HepG2 (cell line): ENCODE measurements around the gene C1orf35.

Experiments
- AHR ChIP-seq: IDR thresholded peaks from 2 replicates; pipeline ENCODE4 v1.6.1; 2018; ENCODE audit warnings: missing genetic modification reagents, missing compliant biosample characterization
- JUND ChIP-seq: sonication (generic); formaldehyde crosslinking; IDR thresholded peaks from 2 replicates; pipeline ENCODE4 v1.8.0; 2022; ENCODE audit warnings: mild to moderate bottlenecking, missing genetic modification reagents
- MAF1 ChIP-seq: sonication (generic); formaldehyde crosslinking; IDR thresholded peaks from 2 replicates; pipeline ENCODE4 v1.5.0; 2020; ENCODE audit warnings: missing genetic modification reagents, borderline replicate concordance
- RXRA ChIP-seq: sonication (generic); formaldehyde crosslinking; IDR thresholded peaks from 2 replicates; pipeline ENCODE4 v1.5.1; 2020; ENCODE audit warnings: missing genetic modification reagents
- THAP11 ChIP-seq: IDR thresholded peaks from 2 replicates; pipeline ENCODE4 v1.6.1; 2016; ENCODE audit warnings: missing biosample characterization, missing genetic modification reagents
- ZNF460 ChIP-seq: sonication (generic); formaldehyde crosslinking; IDR thresholded peaks from 2 replicates; pipeline ENCODE4 v1.5.1; 2020; ENCODE audit warnings: missing genetic modification reagents, mild to moderate bottlenecking, borderline replicate concordance
- ZNF577 ChIP-seq: sonication (generic); formaldehyde crosslinking; IDR thresholded peaks from 2 replicates; pipeline ENCODE4 v1.4.0; 2020; ENCODE audit warnings: mild to moderate bottlenecking, low read depth, missing genetic modification reagents, borderline replicate concordance
- TF ChIP-seq, protein P1 (sequence below): sonication (generic); formaldehyde crosslinking; conservative IDR thresholded peaks from 2 replicates; pipeline ENCODE4 v1.4.0; 2020; ENCODE audit warnings: missing genetic modification reagents
- TF ChIP-seq, protein P2 (sequence below): sonication (generic); formaldehyde crosslinking; IDR thresholded peaks from 2 replicates; pipeline ENCODE4 v1.4.0; 2020; ENCODE audit warnings: missing genetic modification reagents, mild to moderate bottlenecking, borderline replicate concordance
- TF ChIP-seq, protein P3 (sequence below): sonication (generic); formaldehyde crosslinking; IDR thresholded peaks from 2 replicates; pipeline ENCODE4 v1.8.0; 2022; ENCODE audit warnings: mild to moderate bottlenecking, missing genetic modification reagents; ENCODE audit not compliant: insufficient replicate concordance
- TF ChIP-seq, protein P4 (sequence below), 2 experiments: sonication (generic) in 1 of 2; formaldehyde crosslinking in 1 of 2; IDR thresholded peaks; 2 replicates each; pipeline versions ENCODE4 v1.5.1 to v1.6.1; 2011 to 2020; ENCODE audit warnings: borderline replicate concordance in 1 of 2, low read depth in 1 of 2, low read length in 1 of 2, mild to moderate bottlenecking in 1 of 2, missing genetic modification reagents in 1 of 2, moderate library complexity in 1 of 2
- TF ChIP-seq, protein P5 (sequence below): sonication (generic); formaldehyde crosslinking; IDR thresholded peaks from 2 replicates; pipeline ENCODE4 v1.5.0; 2020; ENCODE audit warnings: mild to moderate bottlenecking, missing genetic modification reagents, moderate library complexity
- TF ChIP-seq, protein P6 (sequence below): sonication (generic); formaldehyde crosslinking; IDR thresholded peaks from 2 replicates; pipeline ENCODE4 v1.5.0; 2020; ENCODE audit warnings: missing genetic modification reagents
- TF ChIP-seq, protein P7 (sequence below): IDR thresholded peaks from 2 replicates; pipeline ENCODE4 v1.6.1; 2016

DNA sequence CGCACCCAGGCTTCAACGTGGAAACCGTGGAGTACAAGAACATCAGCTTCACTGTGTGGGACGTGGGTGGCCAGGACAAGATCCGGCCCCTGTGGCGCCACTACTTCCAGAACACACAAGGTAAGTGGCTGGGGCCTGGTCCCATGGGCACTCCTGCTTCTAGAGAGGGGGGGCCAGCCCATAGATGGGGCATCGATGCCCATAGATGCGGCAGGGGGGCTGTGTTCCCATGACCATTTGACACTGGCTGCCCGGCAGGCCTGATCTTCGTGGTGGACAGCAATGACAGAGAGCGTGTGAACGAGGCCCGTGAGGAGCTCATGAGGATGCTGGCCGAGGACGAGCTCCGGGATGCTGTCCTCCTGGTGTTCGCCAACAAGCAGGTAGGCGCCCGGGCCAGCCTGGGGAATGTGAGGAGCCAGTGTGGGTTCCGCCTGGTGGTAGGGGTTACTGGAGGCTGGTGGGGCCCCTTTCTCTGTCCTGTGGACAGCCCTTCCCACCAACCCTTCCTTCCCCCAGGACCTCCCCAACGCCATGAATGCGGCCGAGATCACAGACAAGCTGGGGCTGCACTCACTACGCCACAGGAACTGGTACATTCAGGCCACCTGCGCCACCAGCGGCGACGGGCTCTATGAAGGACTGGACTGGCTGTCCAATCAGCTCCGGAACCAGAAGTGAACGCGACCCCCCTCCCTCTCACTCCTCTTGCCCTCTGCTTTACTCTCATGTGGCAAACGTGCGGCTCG, 5.6 kb downstream of the C1orf35 start:
- TF ChIP-seq, protein P1, sequence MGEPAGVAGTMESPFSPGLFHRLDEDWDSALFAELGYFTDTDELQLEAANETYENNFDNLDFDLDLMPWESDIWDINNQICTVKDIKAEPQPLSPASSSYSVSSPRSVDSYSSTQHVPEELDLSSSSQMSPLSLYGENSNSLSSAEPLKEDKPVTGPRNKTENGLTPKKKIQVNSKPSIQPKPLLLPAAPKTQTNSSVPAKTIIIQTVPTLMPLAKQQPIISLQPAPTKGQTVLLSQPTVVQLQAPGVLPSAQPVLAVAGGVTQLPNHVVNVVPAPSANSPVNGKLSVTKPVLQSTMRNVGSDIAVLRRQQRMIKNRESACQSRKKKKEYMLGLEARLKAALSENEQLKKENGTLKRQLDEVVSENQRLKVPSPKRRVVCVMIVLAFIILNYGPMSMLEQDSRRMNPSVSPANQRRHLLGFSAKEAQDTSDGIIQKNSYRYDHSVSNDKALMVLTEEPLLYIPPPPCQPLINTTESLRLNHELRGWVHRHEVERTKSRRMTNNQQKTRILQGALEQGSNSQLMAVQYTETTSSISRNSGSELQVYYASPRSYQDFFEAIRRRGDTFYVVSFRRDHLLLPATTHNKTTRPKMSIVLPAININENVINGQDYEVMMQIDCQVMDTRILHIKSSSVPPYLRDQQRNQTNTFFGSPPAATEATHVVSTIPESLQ (CRISPR knock-in tag) = no peak
- no peak for TF ChIP-seq JUND (CRISPR knock-in tag)
- TF ChIP-seq MAF1 (CRISPR knock-in tag) = no peak
- TF ChIP-seq ZNF460 = no peak
- TF ChIP-seq, protein P2, sequence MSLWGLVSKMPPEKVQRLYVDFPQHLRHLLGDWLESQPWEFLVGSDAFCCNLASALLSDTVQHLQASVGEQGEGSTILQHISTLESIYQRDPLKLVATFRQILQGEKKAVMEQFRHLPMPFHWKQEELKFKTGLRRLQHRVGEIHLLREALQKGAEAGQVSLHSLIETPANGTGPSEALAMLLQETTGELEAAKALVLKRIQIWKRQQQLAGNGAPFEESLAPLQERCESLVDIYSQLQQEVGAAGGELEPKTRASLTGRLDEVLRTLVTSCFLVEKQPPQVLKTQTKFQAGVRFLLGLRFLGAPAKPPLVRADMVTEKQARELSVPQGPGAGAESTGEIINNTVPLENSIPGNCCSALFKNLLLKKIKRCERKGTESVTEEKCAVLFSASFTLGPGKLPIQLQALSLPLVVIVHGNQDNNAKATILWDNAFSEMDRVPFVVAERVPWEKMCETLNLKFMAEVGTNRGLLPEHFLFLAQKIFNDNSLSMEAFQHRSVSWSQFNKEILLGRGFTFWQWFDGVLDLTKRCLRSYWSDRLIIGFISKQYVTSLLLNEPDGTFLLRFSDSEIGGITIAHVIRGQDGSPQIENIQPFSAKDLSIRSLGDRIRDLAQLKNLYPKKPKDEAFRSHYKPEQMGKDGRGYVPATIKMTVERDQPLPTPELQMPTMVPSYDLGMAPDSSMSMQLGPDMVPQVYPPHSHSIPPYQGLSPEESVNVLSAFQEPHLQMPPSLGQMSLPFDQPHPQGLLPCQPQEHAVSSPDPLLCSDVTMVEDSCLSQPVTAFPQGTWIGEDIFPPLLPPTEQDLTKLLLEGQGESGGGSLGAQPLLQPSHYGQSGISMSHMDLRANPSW = no peak
- TF ChIP-seq, protein P3, sequence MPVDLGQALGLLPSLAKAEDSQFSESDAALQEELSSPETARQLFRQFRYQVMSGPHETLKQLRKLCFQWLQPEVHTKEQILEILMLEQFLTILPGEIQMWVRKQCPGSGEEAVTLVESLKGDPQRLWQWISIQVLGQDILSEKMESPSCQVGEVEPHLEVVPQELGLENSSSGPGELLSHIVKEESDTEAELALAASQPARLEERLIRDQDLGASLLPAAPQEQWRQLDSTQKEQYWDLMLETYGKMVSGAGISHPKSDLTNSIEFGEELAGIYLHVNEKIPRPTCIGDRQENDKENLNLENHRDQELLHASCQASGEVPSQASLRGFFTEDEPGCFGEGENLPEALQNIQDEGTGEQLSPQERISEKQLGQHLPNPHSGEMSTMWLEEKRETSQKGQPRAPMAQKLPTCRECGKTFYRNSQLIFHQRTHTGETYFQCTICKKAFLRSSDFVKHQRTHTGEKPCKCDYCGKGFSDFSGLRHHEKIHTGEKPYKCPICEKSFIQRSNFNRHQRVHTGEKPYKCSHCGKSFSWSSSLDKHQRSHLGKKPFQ (CRISPR knock-in tag) = no peak
- no peak for TF ChIP-seq THAP11 (CRISPR knock-in tag)
- TF ChIP-seq, protein P4, sequence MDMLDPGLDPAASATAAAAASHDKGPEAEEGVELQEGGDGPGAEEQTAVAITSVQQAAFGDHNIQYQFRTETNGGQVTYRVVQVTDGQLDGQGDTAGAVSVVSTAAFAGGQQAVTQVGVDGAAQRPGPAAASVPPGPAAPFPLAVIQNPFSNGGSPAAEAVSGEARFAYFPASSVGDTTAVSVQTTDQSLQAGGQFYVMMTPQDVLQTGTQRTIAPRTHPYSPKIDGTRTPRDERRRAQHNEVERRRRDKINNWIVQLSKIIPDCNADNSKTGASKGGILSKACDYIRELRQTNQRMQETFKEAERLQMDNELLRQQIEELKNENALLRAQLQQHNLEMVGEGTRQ (IDR thresholded peaks at IDR 0.05; ENCODE audit: low read depth, low read length) = no peak
- TF ChIP-seq, protein P4 (CRISPR knock-in tag; IDR thresholded peaks at IDR 0.05; ENCODE audit: borderline replicate concordance) = no peak
- no peak for TF ChIP-seq RXRA (CRISPR knock-in tag)
- no peak for TF ChIP-seq ZNF577 (CRISPR knock-in tag)
- TF ChIP-seq, protein P5, sequence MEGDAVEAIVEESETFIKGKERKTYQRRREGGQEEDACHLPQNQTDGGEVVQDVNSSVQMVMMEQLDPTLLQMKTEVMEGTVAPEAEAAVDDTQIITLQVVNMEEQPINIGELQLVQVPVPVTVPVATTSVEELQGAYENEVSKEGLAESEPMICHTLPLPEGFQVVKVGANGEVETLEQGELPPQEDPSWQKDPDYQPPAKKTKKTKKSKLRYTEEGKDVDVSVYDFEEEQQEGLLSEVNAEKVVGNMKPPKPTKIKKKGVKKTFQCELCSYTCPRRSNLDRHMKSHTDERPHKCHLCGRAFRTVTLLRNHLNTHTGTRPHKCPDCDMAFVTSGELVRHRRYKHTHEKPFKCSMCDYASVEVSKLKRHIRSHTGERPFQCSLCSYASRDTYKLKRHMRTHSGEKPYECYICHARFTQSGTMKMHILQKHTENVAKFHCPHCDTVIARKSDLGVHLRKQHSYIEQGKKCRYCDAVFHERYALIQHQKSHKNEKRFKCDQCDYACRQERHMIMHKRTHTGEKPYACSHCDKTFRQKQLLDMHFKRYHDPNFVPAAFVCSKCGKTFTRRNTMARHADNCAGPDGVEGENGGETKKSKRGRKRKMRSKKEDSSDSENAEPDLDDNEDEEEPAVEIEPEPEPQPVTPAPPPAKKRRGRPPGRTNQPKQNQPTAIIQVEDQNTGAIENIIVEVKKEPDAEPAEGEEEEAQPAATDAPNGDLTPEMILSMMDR (CRISPR knock-in tag) = no peak
- TF ChIP-seq, protein P6, sequence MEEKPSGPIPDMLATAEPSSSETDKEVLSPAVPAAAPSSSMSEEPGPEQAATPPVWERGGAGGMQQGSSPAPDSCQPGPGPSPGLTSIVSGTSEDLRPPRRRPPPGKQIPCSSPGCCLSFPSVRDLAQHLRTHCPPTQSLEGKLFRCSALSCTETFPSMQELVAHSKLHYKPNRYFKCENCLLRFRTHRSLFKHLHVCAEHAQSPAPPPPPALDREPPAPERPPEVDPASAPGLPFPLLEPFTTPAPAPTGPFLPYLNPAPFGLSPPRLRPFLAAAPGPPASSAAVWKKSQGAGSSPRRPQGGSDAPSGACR (CRISPR knock-in tag) = no peak
- TF ChIP-seq AHR = no peak
- TF ChIP-seq, protein P7, sequence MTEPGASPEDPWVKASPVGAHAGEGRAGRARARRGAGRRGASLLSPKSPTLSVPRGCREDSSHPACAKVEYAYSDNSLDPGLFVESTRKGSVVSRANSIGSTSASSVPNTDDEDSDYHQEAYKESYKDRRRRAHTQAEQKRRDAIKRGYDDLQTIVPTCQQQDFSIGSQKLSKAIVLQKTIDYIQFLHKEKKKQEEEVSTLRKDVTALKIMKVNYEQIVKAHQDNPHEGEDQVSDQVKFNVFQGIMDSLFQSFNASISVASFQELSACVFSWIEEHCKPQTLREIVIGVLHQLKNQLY = no peak
